ENCODE data around the gene SPACA7. TPM values are rescaled to one million over a fixed set of nuclear protein-coding genes. Genes with fewer than 3 reads are reported as not detected.

The SPACA7 gene
- total RNA-seq, 2 experiments from 2014 or later: not detected

DNA sequence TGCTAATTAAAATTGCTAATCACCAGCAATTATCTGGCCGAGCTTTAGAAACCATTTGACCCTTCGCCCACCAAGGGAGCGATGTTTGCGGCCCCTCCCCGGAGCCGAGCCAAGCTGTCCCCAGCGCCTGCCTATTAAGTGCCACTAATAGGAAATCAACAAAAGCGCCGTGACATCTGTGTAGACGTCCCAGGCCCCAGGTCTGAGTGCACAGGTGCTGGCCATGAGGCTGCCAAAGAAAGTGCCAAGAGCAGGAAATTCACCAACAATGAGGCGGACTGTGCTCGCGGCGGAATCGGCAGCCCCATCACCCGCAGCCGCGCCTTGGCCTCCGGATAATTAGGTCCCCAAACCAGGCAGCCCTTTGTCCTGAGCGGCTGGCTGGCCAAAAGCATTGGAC is 44.5 kb upstream of the SPACA7 start:
- H3K27ac ChIP-seq (ENCODE audit: low read depth in 1 of 2, low read length in 2 of 2): no peak overlapping the region
- H3K9me3 ChIP-seq (ENCODE audit: control insufficient read depth in 1 of 2, insufficient read depth in 1 of 2, low read length in 2 of 2): peaks cover 7 to 42% of the 10 kb centered on the region in 2 experiments
- intact Hi-C loops (cut with DNase I, micrococcal nuclease): no loop called here
- peaks cover 3% of the 10 kb centered on the region for H3K9me3 Mint-ChIP-seq
- H3K36me3 Mint-ChIP-seq (ENCODE audit: low read depth): no peaks in the 10 kb centered on the region
- no peaks in the 10 kb centered on the region for H3K4me1 Mint-ChIP-seq (ENCODE audit: low read depth)
- peaks cover 48% of the 10 kb centered on the region for H3K27me3 Mint-ChIP-seq
- H3K36me3 ChIP-seq (ENCODE audit: insufficient read depth, low read length): no peaks in the 10 kb centered on the region
- ChIA-PET POLR2A (no interaction called here), CTCF (interaction anchor here (0.6 kb wide), 1 partner anchor 1318 kb away, joined by 3 read pairs; no protein-coding TSS in a partner anchor)
- H3K4me3 Mint-ChIP-seq: no peak overlapping the region
- TF ChIP-seq, protein P1, sequence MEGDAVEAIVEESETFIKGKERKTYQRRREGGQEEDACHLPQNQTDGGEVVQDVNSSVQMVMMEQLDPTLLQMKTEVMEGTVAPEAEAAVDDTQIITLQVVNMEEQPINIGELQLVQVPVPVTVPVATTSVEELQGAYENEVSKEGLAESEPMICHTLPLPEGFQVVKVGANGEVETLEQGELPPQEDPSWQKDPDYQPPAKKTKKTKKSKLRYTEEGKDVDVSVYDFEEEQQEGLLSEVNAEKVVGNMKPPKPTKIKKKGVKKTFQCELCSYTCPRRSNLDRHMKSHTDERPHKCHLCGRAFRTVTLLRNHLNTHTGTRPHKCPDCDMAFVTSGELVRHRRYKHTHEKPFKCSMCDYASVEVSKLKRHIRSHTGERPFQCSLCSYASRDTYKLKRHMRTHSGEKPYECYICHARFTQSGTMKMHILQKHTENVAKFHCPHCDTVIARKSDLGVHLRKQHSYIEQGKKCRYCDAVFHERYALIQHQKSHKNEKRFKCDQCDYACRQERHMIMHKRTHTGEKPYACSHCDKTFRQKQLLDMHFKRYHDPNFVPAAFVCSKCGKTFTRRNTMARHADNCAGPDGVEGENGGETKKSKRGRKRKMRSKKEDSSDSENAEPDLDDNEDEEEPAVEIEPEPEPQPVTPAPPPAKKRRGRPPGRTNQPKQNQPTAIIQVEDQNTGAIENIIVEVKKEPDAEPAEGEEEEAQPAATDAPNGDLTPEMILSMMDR (IDR thresholded peaks at IDR 0.05): no peak
- H3K27me3 ChIP-seq (ENCODE audit: control insufficient read depth in 1 of 2, insufficient read depth in 2 of 2, low read length in 2 of 2): peaks cover 27 to 32% of the 10 kb centered on the region in 2 experiments
- ATAC-seq (ENCODE audit: poor library complexity) (no peak), DNase-seq (no peak)
- no peak overlapping the region for H3K4me3 ChIP-seq (ENCODE audit: low read length)
- no peak overlapping the region for H3K27ac Mint-ChIP-seq
- H3K4me1 ChIP-seq (ENCODE audit: insufficient read depth, low read length): no peaks in the 10 kb centered on the region

DNA sequence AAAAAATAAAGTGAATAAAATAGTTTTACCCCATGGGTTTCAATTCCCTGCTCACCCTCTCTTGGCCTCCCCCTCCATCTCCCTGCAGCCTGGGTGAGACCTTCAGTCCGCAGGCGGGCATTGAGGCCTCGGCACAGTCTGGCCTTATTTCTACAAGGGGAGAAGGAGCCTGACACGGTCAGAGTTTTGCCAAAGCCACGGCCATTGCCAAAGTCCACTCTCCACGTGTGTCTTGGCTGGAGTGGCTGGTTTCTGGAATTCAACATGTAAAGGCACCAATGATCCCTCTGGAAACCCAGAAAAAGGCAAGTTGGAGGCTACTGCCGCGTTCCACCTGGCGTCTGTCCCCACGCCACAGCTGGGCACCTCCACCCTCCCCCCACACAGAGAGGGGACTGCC is 43.4 kb upstream of the SPACA7 start:
- H3K4me3 ChIP-seq (ENCODE audit: low read length): no peak overlapping the region
- DNase-seq: no peak
- H3K36me3 ChIP-seq (ENCODE audit: insufficient read depth, low read length): no peaks in the 10 kb centered on the region
- intact Hi-C loops (cut with DNase I, micrococcal nuclease): no loop called here
- POLR2A ChIA-PET: no interaction called here
- Mint-ChIP-seq H3K27ac (no peak overlapping the region), H3K4me1 (ENCODE audit: low read depth) (no peaks in the 10 kb centered on the region), H3K9me3 (peaks cover 9% of the 10 kb centered on the region), H3K27me3 (peaks cover 45% of the 10 kb centered on the region), H3K4me3 (no peak overlapping the region), H3K36me3 (ENCODE audit: low read depth) (no peaks in the 10 kb centered on the region)
- no peaks in the 10 kb centered on the region for H3K4me1 ChIP-seq (ENCODE audit: insufficient read depth, low read length)
- ATAC-seq (ENCODE audit: poor library complexity): no peak
- peaks cover 27 to 32% of the 10 kb centered on the region in 2 experiments for H3K27me3 ChIP-seq (ENCODE audit: control insufficient read depth in 1 of 2, insufficient read depth in 2 of 2, low read length in 2 of 2)
- TF ChIP-seq, protein P1 (IDR thresholded peaks at IDR 0.05): no peak
- H3K9me3 ChIP-seq (ENCODE audit: control insufficient read depth in 1 of 2, insufficient read depth in 1 of 2, low read length in 2 of 2): peaks cover 7 to 41% of the 10 kb centered on the region in 2 experiments
- CTCF ChIA-PET: no interaction called here
- no peak overlapping the region for H3K27ac ChIP-seq (ENCODE audit: low read depth in 1 of 2, low read length in 2 of 2)

DNA sequence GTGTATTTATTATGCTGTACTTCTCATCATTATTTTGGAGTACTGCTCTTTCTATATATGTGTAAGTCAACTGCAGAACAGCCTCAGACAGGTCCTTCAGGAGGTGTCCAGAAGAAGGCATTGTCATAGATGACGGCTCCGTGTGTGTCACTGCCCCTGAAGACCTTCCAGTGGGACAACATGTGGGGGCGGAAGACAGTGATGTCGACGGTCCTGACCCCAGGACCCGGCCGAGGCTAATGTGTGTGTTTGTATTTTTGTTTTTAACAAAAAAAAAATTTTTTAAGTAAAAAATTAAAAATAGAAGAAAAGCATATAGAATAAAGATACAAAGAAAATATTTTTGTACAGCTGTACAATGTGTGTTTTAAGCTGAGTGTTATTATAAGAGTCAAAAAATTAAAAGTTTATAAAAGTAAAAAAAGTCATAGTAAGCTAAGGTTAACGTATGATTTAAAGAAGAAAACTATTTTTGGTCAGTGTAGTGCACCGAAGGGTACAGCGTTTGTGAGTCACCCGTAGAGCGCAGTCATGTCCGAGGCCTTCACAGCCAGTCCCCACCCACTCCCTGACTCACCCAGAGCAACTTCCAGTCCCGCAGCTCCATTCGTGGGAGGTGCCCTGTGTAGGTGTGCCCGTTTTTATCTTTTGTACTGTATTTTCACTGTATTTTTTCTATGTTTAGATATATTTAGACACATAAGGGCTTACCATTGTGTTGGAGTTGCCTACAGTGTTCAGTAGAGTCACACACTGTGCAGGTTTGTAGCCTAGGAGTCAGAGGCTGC is 42.2 kb upstream of the SPACA7 start:
- Mint-ChIP-seq H3K4me3 (no peak overlapping the region), H3K27me3 (peaks cover 34% of the 10 kb centered on the region), H3K27ac (no peak overlapping the region), H3K9me3 (peaks cover 9% of the 10 kb centered on the region), H3K4me1 (ENCODE audit: low read depth) (no peaks in the 10 kb centered on the region), H3K36me3 (ENCODE audit: low read depth) (no peaks in the 10 kb centered on the region)
- DNase-seq (no peak), ATAC-seq (ENCODE audit: poor library complexity) (no peak)
- POLR2A ChIA-PET: interaction anchor here (0.6 to 0.7 kb wide), 2 partner anchors 18 to 344 kb away, joined by 3 to 4 read pairs; no protein-coding TSS in a partner anchor
- no peak overlapping the region for H3K4me3 ChIP-seq (ENCODE audit: low read length)
- TF ChIP-seq, protein P1 (IDR thresholded peaks at IDR 0.05): no peak
- peaks cover 27 to 32% of the 10 kb centered on the region in 2 experiments for H3K27me3 ChIP-seq (ENCODE audit: control insufficient read depth in 1 of 2, insufficient read depth in 2 of 2, low read length in 2 of 2)
- no peaks in the 10 kb centered on the region for H3K36me3 ChIP-seq (ENCODE audit: insufficient read depth, low read length)
- CTCF ChIA-PET: no interaction called here
- H3K27ac ChIP-seq (ENCODE audit: low read depth in 1 of 2, low read length in 2 of 2): no peak overlapping the region
- intact Hi-C loops (cut with DNase I, micrococcal nuclease): no loop called here
- peaks cover 7 to 50% of the 10 kb centered on the region in 2 experiments for H3K9me3 ChIP-seq (ENCODE audit: control insufficient read depth in 1 of 2, insufficient read depth in 1 of 2, low read length in 2 of 2)
- no peaks in the 10 kb centered on the region for H3K4me1 ChIP-seq (ENCODE audit: insufficient read depth, low read length)
